Stimulated activated naive CD8-positive, alpha-beta T cell treated with anti-CD3 and anti-CD28 coated beads, Interleukin-15, Interleukin-2, amounts not matched to agents 100 ng/mL and 50 ng/mL, for 24 hours (primary cell): ENCODE measurements around the gene DBF4.
"Not testable (repeated sequence)": the region's sequence is repeated elsewhere in the genome, so short reads cannot be mapped to it uniquely, and the experiment has no call there.

ENCODE experiments used
- H3K27ac Mint-ChIP-seq: one replicate; pipeline ENCODE4 v1.8.0; 2021; ENCODE audit warnings: mild to moderate bottlenecking, mixed read lengths
- H3K27me3 Mint-ChIP-seq: one replicate; pipeline ENCODE4 v1.8.0; 2021; ENCODE audit warnings: mixed read lengths
- H3K36me3 Mint-ChIP-seq: one replicate; pipeline ENCODE4 v1.8.0; 2021; ENCODE audit warnings: low read depth, mixed read lengths
- H3K4me1 Mint-ChIP-seq: one replicate; pipeline ENCODE4 v1.8.0; 2021; ENCODE audit warnings: low read depth, mixed read lengths
- H3K4me3 Mint-ChIP-seq: one replicate; pipeline ENCODE4 v1.8.0; 2021; ENCODE audit warnings: mild to moderate bottlenecking, mixed read lengths
- H3K9me3 Mint-ChIP-seq: one replicate; pipeline ENCODE4 v1.8.0; 2021; ENCODE audit warnings: mixed read lengths

Gene DBF4, protein sequence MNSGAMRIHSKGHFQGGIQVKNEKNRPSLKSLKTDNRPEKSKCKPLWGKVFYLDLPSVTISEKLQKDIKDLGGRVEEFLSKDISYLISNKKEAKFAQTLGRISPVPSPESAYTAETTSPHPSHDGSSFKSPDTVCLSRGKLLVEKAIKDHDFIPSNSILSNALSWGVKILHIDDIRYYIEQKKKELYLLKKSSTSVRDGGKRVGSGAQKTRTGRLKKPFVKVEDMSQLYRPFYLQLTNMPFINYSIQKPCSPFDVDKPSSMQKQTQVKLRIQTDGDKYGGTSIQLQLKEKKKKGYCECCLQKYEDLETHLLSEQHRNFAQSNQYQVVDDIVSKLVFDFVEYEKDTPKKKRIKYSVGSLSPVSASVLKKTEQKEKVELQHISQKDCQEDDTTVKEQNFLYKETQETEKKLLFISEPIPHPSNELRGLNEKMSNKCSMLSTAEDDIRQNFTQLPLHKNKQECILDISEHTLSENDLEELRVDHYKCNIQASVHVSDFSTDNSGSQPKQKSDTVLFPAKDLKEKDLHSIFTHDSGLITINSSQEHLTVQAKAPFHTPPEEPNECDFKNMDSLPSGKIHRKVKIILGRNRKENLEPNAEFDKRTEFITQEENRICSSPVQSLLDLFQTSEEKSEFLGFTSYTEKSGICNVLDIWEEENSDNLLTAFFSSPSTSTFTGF

DNA sequence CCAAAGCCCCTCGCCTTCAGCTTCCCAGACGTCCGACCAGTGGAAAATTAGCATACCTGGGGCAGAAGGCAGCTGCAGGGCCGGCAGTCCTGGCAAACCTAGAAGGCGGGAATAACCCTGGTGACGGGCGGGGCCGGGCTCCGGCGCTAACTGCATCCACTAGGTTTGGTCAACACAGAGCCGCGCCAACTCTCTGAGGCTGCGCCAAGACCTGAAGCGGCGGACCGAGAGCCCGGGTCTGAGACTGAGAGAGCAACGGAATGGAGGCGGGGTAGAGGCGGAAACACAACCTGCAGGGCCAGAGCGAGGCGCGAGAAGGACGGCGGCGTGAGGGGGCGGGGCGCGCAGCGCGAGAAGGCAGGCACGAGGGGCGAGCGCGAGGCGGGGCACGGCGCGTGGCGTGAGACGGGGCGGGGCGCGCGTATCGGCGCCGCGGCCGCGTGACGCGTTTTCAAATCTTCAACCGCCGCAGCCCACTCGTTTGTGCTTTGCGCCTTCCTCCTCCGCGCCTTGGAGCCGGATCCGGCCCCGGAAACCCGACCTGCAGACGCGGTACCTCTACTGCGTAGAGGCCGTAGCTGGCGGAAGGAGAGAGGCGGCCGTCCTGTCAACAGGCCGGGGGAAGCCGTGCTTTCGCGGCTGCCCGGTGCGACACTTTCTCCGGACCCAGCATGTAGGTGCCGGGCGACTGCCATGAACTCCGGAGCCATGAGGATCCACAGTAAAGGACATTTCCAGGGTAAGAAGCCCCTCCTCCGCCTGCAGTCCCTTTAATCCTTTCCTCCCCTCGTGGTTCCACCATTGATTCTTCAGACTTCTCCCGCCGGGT is at the start of gene DBF4, which contains the start of gene SLC25A40:
Gene DBF4 (plus strand): TSS at position 454 of the 829 bp plus-strand sequence. CDS start 240 bp downstream, at position 694.
Gene SLC25A40 (minus strand): TSS at position 321 of the 829 bp plus-strand sequence. CDS start 17,633 bp downstream, outside the sequence.
- peak within 1 kb of the TSS; percentile 89 for H3K4me3 Mint-ChIP-seq
- H3K27me3 Mint-ChIP-seq, result no peaks in the 10 kb centered on the region
- H3K4me1 Mint-ChIP-seq, result peaks cover 58% of the 10 kb centered on the region
- peaks cover 14% of the 10 kb centered on the region for H3K9me3 Mint-ChIP-seq
- H3K27ac Mint-ChIP-seq, result peak within 1 kb of the TSS; percentile 92
- H3K36me3 Mint-ChIP-seq, result peaks cover 58% of the 10 kb centered on the region

DNA sequence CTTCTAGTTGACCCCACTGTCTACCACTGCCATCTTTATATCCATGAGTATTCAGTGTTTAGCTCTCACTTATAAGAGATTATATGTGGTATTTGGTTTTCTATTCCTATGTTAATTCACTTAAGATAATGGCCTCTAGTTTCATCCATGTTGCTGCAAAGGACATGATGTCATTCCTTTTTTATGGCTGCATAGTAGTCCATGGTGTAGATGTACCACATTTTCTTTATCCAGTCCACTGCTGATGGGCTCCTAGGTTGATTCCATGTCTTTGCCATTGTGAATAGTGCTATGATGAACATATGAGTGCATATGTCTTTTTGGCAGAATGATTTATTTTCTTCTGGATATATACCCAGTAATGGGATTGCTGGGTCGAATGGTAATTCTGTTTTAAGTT is 47.9 kb upstream of the DBF4 start:
- Mint-ChIP-seq H3K9me3 (peaks cover 23% of the 10 kb centered on the region), H3K36me3 (peaks cover 16% of the 10 kb centered on the region)
- not testable (repeated sequence) for H3K4me3 Mint-ChIP-seq, H3K27me3 Mint-ChIP-seq, H3K27ac Mint-ChIP-seq, H3K4me1 Mint-ChIP-seq

DNA sequence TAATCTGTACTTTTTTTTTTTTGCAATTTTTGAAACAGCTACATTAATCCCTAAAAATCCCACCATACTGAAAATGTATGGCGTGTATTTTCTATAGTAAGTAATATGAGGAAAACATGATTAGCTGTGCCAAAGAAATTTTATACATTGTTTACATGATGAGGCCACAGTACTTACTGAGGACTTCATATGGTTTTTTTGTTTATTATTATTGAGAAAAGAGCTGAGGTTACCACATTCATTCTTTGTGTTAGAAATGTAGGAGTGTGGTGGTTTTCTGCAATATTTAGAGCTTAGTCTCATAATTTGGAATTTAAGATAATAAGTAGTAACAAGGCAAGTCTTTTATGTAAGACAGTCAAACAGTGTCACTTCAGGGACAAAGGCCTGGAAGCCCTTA is 45.2 kb upstream of the DBF4 start:
- Mint-ChIP-seq H3K27me3 (no peaks in the 10 kb centered on the region), H3K4me3 (no peak overlapping the region)

DNA sequence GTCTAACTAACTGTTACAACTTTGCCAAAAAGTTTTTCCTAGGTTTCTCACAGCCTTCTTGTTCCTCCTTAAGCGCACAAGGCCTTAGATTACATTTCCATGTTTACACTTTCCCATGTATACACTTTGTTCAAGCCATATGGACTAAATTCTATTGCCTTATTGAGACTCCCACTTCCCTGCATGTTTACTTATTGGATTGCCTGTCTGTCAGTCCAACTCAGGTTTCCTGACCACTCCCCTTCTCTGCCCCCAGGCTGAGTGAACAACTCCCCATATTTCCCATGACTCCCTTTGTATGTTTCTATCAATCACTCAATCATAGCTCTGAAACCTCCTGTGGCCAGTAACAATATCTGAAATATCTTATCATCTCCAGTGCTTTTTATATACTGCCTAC is 43.2 kb upstream of the DBF4 start:
- Mint-ChIP-seq H3K36me3 (peaks cover 19% of the 10 kb centered on the region), H3K27me3 (no peaks in the 10 kb centered on the region), H3K4me3 (no peak overlapping the region), H3K9me3 (no peaks in the 10 kb centered on the region), H3K4me1 (no peaks in the 10 kb centered on the region), H3K27ac (no peak overlapping the region)

More for the DNA sequence above, 45.2 kb upstream of the DBF4 start:
- H3K36me3 Mint-ChIP-seq, result peaks cover 22% of the 10 kb centered on the region
- H3K9me3 Mint-ChIP-seq, result peaks cover 8% of the 10 kb centered on the region
- no peak overlapping the region for H3K27ac Mint-ChIP-seq
- H3K4me1 Mint-ChIP-seq, result no peaks in the 10 kb centered on the region

DNA sequence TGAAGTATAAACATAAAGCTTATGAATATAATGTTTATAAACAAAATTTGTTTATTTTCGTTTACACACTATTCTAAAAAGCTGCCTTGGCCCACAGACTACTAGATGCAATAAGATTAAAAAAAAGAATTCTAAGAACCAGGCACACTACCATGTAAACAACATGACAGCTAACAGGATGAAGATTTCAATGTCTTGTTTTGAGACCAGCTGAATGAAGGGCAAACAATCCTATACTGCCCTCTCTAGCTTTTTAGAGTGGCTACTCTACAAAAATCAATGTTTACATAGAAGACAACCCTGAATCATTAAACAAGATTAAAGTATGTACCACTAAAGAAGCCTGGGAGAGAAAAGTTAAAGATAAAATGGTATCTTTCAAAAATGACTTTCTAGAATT is 38.7 kb upstream of the DBF4 start:
- Mint-ChIP-seq H3K36me3 (peaks cover 28% of the 10 kb centered on the region), H3K9me3 (no peaks in the 10 kb centered on the region), H3K4me1 (no peaks in the 10 kb centered on the region), H3K4me3 (no peak overlapping the region), H3K27ac (no peak overlapping the region), H3K27me3 (no peaks in the 10 kb centered on the region)

DNA sequence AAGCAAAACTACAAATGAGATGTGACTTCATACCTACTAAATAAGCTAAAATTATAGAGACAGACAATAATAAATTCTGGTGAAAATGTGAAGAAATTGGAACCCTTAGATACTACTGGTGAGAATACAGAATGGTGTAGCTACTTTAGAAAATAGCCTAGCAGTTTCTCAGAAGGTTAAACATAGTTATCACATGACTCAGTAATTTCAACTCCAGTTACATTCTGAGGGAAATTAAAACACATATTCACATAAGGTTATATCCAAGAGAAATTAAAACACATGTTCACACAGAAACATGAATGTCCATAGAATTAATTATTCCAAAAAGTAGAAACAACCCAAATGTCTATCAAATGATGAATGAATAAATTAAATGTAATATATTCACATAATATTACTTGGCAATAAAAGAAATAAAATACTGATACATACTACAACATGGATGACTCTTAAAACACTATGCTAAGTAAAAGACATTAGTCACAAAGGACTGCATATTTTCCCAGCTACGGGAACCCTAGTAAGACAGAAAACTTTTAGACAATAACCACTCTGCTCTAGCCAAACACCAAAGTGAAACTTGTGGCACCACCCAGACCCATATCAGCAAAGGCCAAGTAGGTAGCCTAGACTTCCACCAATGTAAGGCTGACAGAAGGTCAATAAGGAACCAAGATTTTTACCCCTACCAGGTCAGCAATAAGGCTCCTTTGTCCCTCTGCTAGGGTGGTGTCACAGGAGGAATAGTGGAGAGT is 25.3 kb upstream of the DBF4 start:
- Mint-ChIP-seq H3K9me3 (no peaks in the 10 kb centered on the region), H3K4me3 (no peak overlapping the region), H3K36me3 (peaks cover 53% of the 10 kb centered on the region), H3K27ac (no peak overlapping the region), H3K27me3 (no peaks in the 10 kb centered on the region), H3K4me1 (peaks cover 24% of the 10 kb centered on the region)

DNA sequence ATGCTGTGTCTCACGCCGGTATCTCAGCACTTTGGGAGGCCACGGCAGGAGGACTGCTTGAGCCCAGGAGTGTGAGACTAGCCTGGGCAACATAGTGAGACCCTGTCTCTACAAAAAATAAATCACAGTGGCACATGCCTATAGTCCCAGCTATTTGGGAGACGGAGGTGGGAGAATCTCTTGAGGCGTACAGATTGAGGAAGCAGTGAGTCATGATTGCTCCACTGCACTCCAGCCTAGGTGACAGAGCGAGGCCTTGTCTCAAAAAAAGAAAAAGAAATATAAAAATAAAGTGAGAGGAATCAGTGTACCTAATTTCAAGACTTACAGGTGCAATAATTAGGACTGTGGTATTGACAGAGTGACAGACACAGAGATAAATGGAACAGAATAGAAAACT is 24.0 kb upstream of the DBF4 start:
- Mint-ChIP-seq H3K27me3 (no peaks in the 10 kb centered on the region), H3K27ac (no peak overlapping the region)

DNA sequence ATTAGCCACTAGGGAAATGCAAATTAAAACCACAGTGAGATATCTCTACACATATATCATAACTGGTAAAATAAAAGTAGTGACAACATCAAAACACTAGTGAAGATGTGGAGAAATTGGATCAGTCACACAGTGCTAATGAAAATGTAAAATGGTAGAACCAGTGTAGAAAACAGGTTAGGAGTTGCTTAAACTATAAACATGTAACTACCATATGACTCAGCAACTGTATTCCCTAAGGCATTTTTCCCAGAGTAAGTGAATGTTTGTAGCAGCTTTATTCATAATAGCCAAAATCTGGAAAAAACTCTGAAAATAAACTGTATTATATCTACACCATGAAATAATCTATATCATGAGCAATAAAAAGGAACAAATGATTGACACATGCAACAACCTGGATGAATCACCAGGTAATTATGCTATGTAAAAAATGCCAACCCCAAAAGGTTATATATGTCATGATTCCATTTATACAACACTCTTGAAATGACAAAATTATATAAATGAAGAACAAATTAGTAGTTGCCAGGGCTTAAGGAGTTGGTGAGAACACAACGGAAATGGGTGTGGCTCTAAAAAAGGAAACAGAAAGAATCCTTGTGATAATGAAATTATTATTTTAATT is 22.9 kb upstream of the DBF4 start:
- peaks cover 62% of the 10 kb centered on the region for H3K36me3 Mint-ChIP-seq

More for the DNA sequence above, 24.0 kb upstream of the DBF4 start:
- Mint-ChIP-seq H3K4me3 (no peak overlapping the region), H3K36me3 (peaks cover 51% of the 10 kb centered on the region), H3K9me3 (no peaks in the 10 kb centered on the region), H3K4me1 (peaks cover 24% of the 10 kb centered on the region)

DNA sequence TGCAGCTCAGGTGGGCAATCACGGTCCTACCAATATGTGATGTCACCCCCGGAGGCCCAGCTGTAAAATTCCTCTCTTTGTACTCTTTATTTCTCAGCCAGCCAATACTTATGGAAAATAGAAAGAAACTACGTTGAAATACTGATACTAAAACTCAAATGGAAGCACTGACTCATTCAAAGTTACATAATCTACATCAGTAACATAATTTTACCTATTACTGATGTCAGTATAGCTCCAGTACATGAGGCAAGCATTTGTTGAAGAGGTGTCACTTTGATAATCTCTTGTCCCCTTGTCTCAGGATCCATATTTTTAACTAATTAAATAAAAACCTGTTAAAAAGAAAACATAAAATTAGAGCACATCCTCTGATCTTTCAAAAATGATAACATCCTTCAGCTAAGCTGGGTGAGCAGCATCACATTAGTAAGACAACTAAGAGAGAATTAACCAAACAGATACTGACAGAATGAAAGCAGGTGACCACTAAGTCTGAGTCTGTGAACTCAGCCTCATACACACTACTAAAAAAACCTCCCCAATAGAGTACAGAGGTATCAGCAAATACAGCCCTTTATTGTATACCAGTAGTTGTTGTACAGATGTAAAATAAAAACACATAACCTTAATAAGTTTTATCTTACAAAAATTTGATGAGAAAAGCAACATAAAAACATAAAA is 17.7 kb upstream of the DBF4 start:
- H3K27me3 Mint-ChIP-seq, result no peaks in the 10 kb centered on the region
- H3K4me1 Mint-ChIP-seq, result peaks cover 24% of the 10 kb centered on the region
- H3K36me3 Mint-ChIP-seq, result peaks cover 57% of the 10 kb centered on the region
- no peak overlapping the region for H3K4me3 Mint-ChIP-seq
- H3K27ac Mint-ChIP-seq, result peak overlapping the region; percentile 57
- H3K9me3 Mint-ChIP-seq, result peaks cover under 1% of the 10 kb centered on the region

More for the DNA sequence above, 22.9 kb upstream of the DBF4 start:
- no peaks in the 10 kb centered on the region for H3K9me3 Mint-ChIP-seq
- no peak overlapping the region for H3K27ac Mint-ChIP-seq
- peaks cover 28% of the 10 kb centered on the region for H3K4me1 Mint-ChIP-seq
- H3K4me3 Mint-ChIP-seq, result no peak overlapping the region
- no peaks in the 10 kb centered on the region for H3K27me3 Mint-ChIP-seq

DNA sequence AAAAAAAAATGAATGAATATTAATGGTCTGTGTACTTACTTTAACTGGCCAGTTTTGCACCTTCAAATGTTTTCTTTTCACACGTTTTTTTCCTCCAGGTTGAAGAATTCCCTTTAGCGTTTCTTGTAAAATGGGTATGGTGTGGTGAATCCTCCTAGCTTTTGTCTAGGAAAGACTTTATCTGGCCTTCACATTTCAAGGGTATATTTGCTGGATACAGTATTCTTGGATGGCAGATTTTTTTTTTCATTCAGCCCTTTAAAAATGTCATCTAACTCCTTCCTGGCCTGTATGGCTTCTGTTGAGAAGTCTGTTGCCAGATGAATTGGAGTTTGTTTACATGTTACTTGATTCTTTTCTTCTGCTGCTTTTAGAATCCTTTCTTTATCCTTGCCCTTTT is 10.2 kb upstream of the DBF4 start:
- Mint-ChIP-seq H3K36me3 (peaks cover 78% of the 10 kb centered on the region), H3K4me1 (peaks cover 13% of the 10 kb centered on the region), H3K4me3 (no peak overlapping the region), H3K27me3 (no peaks in the 10 kb centered on the region), H3K27ac (no peak overlapping the region), H3K9me3 (peaks cover 32% of the 10 kb centered on the region)

DNA sequence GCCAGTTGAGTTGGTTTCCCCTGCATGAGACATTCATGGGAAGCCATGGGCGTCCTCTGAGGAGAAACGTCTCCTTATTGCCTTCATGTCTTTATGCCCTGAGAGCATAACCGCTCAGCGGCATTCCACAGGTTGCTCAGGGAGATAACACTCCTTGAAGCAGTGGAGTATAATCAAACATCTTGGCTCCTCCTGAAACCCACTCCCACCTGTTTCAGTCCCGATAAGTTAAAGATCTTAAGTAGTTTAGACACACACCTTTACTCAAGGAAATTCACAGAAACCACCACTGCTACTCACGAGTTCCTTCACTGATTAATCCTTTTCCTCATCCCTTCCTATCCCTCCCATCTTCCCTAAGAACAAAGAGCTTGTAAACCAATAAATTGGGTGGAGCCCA is 9.8 kb upstream of the DBF4 start:
- peaks cover 34% of the 10 kb centered on the region for H3K9me3 Mint-ChIP-seq
- H3K4me3 Mint-ChIP-seq, H3K27ac Mint-ChIP-seq, H3K27me3 Mint-ChIP-seq: not testable (repeated sequence)
- H3K4me1 Mint-ChIP-seq, result peaks cover 13% of the 10 kb centered on the region
- H3K36me3 Mint-ChIP-seq, result peaks cover 82% of the 10 kb centered on the region

DNA sequence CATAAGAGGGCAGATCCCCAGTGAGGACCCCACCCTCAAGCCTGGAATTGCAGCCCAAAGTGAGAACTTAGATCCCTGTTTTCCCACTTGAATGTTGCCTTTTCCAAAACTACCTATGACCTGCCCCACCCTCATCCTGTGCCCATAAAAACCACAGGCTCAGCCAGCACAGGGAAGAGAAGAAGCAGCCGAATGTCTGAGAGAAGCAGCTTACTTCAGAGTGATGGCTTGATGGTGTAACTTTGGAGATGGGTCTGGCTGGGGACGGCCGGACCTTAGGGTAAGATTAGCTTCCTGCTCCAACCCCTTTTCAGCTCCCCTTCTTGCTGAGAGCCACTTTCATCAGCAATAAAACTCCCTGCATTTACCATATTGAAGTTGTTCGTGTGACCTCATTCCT is 5.8 kb upstream of the DBF4 start:
- H3K27ac Mint-ChIP-seq, result no peak overlapping the region
- H3K27me3 Mint-ChIP-seq, result no peaks in the 10 kb centered on the region
- no peak overlapping the region for H3K4me3 Mint-ChIP-seq
- peaks cover 80% of the 10 kb centered on the region for H3K36me3 Mint-ChIP-seq
- H3K4me1 Mint-ChIP-seq, result peaks cover 32% of the 10 kb centered on the region
- H3K9me3 Mint-ChIP-seq, result peaks cover 36% of the 10 kb centered on the region

DNA sequence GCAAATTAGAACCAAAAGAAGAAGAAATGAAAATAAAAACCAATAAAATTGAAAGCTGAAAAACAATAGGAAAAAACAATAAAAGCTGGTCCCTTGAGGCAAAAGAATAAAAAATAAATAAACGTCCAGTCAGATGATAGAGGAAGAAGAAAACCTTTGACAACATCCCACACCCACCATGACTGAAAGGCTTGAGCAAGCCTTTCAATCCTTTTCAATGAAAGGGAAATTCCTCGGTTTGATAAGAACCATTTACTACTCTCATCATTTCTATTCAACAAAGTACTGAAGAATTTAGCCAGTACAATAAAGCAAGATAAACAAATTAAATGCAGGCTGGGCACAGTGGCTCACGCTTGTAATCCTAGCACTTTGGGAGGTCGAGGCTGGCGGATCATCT is 3.9 kb upstream of the DBF4 start:
- H3K4me1 Mint-ChIP-seq, result peaks cover 32% of the 10 kb centered on the region
- H3K27ac Mint-ChIP-seq, result no peak overlapping the region
- peaks cover 22% of the 10 kb centered on the region for H3K9me3 Mint-ChIP-seq
- H3K4me3 Mint-ChIP-seq, result no peak overlapping the region
- H3K36me3 Mint-ChIP-seq, result peaks cover 61% of the 10 kb centered on the region
- H3K27me3 Mint-ChIP-seq, result no peaks in the 10 kb centered on the region
